Measurements from ENCODE around the gene MYO1H. TPM values are rescaled to one million over a fixed set of nuclear protein-coding genes. Genes with fewer than 3 reads are reported as not detected.

MYO1H gene
- total and polyA plus RNA-seq, 2 experiments from 2014 or later = not detected

DNA sequence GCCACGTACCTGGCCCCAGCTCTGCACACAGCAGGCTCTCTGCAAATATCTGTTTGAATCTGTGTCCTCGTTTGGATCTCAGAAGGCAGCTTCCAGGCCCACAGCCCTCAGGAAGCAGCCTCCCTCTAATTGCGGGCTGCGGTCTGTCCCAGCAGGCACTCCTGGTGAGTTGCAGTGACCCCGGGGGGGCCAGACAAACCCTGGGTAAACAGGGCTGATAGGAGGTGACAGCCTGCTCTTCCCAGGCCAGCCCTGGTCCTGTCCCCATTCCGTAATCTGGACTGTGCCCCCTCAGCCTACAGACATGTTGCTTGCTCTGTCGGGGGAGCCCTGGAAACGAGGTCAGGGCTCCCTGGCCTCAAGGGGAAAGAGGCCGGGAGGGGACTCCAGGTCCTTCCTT, 40.6 kb upstream of the MYO1H start (continued):
- TF ChIP-seq, protein P1, sequence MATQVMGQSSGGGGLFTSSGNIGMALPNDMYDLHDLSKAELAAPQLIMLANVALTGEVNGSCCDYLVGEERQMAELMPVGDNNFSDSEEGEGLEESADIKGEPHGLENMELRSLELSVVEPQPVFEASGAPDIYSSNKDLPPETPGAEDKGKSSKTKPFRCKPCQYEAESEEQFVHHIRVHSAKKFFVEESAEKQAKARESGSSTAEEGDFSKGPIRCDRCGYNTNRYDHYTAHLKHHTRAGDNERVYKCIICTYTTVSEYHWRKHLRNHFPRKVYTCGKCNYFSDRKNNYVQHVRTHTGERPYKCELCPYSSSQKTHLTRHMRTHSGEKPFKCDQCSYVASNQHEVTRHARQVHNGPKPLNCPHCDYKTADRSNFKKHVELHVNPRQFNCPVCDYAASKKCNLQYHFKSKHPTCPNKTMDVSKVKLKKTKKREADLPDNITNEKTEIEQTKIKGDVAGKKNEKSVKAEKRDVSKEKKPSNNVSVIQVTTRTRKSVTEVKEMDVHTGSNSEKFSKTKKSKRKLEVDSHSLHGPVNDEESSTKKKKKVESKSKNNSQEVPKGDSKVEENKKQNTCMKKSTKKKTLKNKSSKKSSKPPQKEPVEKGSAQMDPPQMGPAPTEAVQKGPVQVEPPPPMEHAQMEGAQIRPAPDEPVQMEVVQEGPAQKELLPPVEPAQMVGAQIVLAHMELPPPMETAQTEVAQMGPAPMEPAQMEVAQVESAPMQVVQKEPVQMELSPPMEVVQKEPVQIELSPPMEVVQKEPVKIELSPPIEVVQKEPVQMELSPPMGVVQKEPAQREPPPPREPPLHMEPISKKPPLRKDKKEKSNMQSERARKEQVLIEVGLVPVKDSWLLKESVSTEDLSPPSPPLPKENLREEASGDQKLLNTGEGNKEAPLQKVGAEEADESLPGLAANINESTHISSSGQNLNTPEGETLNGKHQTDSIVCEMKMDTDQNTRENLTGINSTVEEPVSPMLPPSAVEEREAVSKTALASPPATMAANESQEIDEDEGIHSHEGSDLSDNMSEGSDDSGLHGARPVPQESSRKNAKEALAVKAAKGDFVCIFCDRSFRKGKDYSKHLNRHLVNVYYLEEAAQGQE (IDR thresholded peaks at IDR 0.05; ENCODE audit: unreplicated experiment) = no peak
- TF ChIP-seq EZH2phosphoT487 (IDR thresholded peaks at IDR 0.05; ENCODE audit: unreplicated experiment) (no peak), ZNF331 (CRISPR knock-in tag; IDR thresholded peaks at IDR 0.05; ENCODE audit: low read depth) (no peak), POLR2AphosphoS5 (IDR thresholded peaks at IDR 0.05; ENCODE audit: low read depth) (no peak)
- TF ChIP-seq, protein P2, sequence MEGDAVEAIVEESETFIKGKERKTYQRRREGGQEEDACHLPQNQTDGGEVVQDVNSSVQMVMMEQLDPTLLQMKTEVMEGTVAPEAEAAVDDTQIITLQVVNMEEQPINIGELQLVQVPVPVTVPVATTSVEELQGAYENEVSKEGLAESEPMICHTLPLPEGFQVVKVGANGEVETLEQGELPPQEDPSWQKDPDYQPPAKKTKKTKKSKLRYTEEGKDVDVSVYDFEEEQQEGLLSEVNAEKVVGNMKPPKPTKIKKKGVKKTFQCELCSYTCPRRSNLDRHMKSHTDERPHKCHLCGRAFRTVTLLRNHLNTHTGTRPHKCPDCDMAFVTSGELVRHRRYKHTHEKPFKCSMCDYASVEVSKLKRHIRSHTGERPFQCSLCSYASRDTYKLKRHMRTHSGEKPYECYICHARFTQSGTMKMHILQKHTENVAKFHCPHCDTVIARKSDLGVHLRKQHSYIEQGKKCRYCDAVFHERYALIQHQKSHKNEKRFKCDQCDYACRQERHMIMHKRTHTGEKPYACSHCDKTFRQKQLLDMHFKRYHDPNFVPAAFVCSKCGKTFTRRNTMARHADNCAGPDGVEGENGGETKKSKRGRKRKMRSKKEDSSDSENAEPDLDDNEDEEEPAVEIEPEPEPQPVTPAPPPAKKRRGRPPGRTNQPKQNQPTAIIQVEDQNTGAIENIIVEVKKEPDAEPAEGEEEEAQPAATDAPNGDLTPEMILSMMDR (conservative IDR thresholded peaks at IDR 0.05; ENCODE audit: low read depth in 2 of 2) = no peak

DNA sequence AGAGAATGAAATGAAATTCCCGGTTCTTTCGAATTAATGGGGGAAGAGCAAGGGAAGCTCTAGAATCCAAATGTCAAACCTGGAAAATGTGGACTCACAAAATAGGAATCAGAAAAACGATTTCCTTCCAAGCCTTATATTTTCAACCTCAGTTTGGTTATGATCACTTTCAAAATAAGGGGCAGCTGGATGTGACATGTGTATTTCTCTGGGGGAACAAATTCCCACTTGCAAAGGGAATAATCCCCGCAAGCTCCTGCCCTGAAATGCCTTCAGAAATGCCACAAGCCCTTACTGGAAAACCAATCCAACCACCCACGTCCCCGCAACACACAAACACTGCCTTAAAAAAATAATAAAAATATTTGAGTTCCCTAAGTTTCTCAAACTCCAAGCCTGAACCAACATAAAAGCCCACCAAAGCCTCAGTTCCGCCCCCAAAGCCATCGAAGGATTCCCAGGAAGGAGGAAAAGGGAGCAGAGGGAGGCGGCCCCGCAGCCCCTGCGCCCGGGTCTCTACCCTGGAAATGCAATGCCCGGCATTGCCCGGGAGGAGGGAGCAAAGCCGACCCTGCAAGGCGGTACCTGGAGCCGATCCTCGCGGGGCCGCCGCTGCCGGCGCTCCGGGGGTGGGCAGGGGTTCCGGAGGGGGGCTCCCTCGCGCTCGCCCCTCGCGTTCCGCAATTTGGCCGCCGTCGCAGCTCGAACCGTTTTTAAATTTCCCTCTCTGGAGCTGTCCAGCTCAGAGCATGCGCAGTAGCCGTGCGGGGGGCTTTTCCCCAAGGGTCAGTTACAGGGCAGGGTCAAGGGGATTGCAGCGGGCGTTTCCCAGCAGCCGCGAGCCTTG, 38.9 kb upstream of the MYO1H start, which contains the start of gene FOXN4:
Gene FOXN4 (minus strand): TSS at position 751 of the 847 bp plus-strand sequence. CDS start 963 bp downstream, outside the sequence.
- peak; percentile 71 for DNase-seq (ENCODE audit: low spot score)
- peaks cover 49% of the 10 kb centered on the region for H3K27me3 Mint-ChIP-seq (ENCODE audit: insufficient read depth, low read depth, poor library complexity)
- TF ChIP-seq ZNF114 (CRISPR knock-in tag; IDR thresholded peaks at IDR 0.05) (no peak), CREB1 (CRISPR knock-in tag; IDR thresholded peaks at IDR 0.05; ENCODE audit: low read depth) (no peak)
- TF ChIP-seq, protein P1 (IDR thresholded peaks at IDR 0.05; ENCODE audit: unreplicated experiment) = peak; percentile 69
- TF ChIP-seq, protein P3, sequence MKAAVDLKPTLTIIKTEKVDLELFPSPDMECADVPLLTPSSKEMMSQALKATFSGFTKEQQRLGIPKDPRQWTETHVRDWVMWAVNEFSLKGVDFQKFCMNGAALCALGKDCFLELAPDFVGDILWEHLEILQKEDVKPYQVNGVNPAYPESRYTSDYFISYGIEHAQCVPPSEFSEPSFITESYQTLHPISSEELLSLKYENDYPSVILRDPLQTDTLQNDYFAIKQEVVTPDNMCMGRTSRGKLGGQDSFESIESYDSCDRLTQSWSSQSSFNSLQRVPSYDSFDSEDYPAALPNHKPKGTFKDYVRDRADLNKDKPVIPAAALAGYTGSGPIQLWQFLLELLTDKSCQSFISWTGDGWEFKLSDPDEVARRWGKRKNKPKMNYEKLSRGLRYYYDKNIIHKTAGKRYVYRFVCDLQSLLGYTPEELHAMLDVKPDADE (IDR thresholded peaks at IDR 0.05) = no peak

More for the DNA sequence above, 38.9 kb upstream of the MYO1H start, which contains the start of gene FOXN4:
- H3K36me3 ChIP-seq (ENCODE audit: insufficient read depth) = no peaks in the 10 kb centered on the region
- Mint-ChIP-seq H3K36me3 (ENCODE audit: low read depth) (no peaks in the 10 kb centered on the region; the same call in 2 of the 3 replicates), H3K9me3 (no peaks in the 10 kb centered on the region), H3K27ac (no peak within 1 kb of the TSS), H3K4me3 (peak within 1 kb of the TSS; percentile 95), H3K4me1 (peaks cover 6% of the 10 kb centered on the region; the same call in 1 of the 3 replicates)
- H3K27me3 ChIP-seq (ENCODE audit: insufficient read depth) = peaks cover 59% of the 10 kb centered on the region
- H3K4me3 ChIP-seq = peak within 1 kb of the TSS; percentile 74
- H3F3A ChIP-seq (replicated peaks; ENCODE audit: low read depth) = no peaks in the 10 kb centered on the region
- no peaks in the 10 kb centered on the region for H4K20me1 ChIP-seq (replicated peaks; ENCODE audit: insufficient read depth)
- H3K79me2 ChIP-seq (replicated peaks; ENCODE audit: insufficient read depth) = no peaks in the 10 kb centered on the region
- no peaks in the 10 kb centered on the region for H3K9me2 ChIP-seq (ENCODE audit: insufficient read depth)
- H3K27ac ChIP-seq (ENCODE audit: low read depth) = no peak within 1 kb of the TSS
- ATAC-seq = peak; percentile 80
- peaks cover 13% of the 10 kb centered on the region; the same call in 1 of the 2 replicates for H3K4me1 ChIP-seq (ENCODE audit: insufficient read depth)
- peak within 1 kb of the TSS; percentile 100 for H2AFZ ChIP-seq
- peak within 1 kb of the TSS; percentile 89 for H3K4me2 ChIP-seq

Measured in GM23338 (cell line).